ENCODE data around the gene GRAP. TPM values are rescaled to one million over a fixed set of nuclear protein-coding genes. Genes with fewer than 3 reads are reported as not detected.

The GRAP gene
- total and polyA plus RNA-seq, 2 experiments from 2014 or later, result 0.54 TPM; not detected in 1

DNA sequence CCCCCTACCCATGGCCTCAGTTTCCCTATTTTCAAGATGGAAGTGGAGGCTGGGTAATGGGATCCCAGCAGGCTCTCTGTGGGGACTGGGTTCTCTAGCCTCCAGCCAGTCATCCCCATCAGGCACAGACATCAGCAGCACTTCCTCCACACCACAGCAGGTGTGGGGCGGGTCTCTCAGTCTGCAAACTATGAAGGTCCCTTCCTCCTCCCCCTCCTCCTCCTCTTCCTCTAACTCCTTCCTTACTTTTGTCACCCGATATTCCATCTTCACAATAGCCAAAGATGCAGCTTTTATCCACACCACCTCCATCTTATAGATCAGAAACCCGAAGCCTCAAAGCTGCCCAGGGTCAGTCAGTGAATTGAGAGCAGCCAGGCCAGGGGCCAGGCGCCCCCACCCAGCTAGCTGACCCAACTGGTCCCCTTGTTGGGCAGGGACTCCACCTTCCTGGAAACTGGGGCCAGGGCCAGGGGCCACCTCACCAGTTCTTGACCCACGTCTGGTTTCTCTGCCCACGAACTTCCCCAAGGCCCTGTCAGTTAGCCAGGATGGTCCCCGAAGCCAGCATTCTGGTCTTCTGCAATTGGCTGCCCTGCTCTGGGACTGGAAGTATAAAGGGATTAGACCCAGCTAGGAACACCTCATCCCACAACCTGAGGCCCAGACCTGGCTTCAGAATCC, 44.7 kb downstream of the GRAP start:
- Histone ChIP-seq H3K36me3 (replicated peaks; ENCODE audit: insufficient read depth, low read depth) (no peaks in the 10 kb centered on the region), H4K20me1 (ENCODE audit: insufficient read depth, poor library complexity, severe bottlenecking) (peaks cover 25% of the 10 kb centered on the region), H3K9me2 (replicated peaks; ENCODE audit: insufficient read depth) (no peaks in the 10 kb centered on the region), H2AFZ (no peak overlapping the region), H3K27me3 (no peaks in the 10 kb centered on the region), H3K79me2 (peaks cover 60% of the 10 kb centered on the region), H3K4me1 (ENCODE audit: insufficient read depth) (peaks cover 35% of the 10 kb centered on the region), H3K9me3 (ENCODE audit: low read depth) (no peaks in the 10 kb centered on the region), H3K27ac (peak overlapping the region; percentile 86), H3K4me3 (no peak overlapping the region), H3K4me2 (peak overlapping the region; percentile 97)
- DNase-seq (ENCODE audit: low spot score), result no peak
- TF ChIP-seq EZH2 (IDR thresholded peaks at IDR 0.05; ENCODE audit: borderline replicate concordance) (no peak), EZH2phosphoT487 (IDR thresholded peaks at IDR 0.05; ENCODE audit: low read depth, severe bottlenecking, unreplicated experiment) (no peak)
- TF ChIP-seq, protein P1, sequence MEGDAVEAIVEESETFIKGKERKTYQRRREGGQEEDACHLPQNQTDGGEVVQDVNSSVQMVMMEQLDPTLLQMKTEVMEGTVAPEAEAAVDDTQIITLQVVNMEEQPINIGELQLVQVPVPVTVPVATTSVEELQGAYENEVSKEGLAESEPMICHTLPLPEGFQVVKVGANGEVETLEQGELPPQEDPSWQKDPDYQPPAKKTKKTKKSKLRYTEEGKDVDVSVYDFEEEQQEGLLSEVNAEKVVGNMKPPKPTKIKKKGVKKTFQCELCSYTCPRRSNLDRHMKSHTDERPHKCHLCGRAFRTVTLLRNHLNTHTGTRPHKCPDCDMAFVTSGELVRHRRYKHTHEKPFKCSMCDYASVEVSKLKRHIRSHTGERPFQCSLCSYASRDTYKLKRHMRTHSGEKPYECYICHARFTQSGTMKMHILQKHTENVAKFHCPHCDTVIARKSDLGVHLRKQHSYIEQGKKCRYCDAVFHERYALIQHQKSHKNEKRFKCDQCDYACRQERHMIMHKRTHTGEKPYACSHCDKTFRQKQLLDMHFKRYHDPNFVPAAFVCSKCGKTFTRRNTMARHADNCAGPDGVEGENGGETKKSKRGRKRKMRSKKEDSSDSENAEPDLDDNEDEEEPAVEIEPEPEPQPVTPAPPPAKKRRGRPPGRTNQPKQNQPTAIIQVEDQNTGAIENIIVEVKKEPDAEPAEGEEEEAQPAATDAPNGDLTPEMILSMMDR (IDR thresholded peaks at IDR 0.05; ENCODE audit: poor library complexity), result no peak
- 90% methylated on average over 7 of the region's 7 CpGs for WGBS (ENCODE audit: low lambda C conversion rate, missing lambda C conversion rate)

DNA sequence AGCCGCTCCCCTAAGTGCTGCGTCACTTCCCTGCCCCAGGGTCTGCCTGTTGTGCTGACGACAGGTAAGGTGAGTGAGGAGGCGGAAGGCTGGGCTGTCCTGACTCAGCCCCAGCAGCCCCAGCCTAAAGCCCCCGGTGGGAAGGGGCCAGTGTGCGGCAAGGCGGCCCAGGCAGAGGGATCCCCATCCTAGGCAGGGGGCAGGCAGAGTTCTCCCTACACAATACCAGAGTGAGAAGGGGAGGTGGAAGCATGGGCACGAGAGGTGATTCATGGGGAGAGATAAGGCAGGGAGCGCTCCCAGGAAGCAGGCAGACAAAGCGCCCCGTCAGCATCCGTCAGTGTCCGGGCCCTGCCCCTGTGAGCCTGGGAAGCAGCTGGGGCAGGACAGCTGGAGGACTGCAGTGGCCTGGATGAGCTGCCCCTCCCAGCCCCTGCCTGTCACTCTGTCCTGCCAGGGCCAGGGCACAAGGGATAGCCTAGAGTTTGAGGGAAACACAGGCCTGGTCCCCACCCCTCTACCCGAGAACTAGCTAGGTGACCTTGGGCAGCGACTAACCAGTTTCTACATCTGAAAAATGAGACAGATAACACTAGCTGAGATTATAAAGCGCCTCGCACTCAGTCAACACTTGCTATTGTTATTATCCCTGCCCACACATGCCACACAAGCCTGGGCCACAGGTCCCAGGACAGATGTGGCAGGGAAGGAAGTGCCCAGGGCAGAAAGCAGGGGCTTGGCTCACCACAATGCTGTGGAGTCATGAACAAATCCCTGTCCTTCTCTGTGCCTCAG, 46.0 kb downstream of the GRAP start:
- H3K4me2 ChIP-seq, result peak overlapping the region; percentile 97
- TF ChIP-seq EZH2 (IDR thresholded peaks at IDR 0.05; ENCODE audit: borderline replicate concordance) (no peak), EZH2phosphoT487 (IDR thresholded peaks at IDR 0.05; ENCODE audit: low read depth, severe bottlenecking, unreplicated experiment) (no peak)
- TF ChIP-seq, protein P1 (IDR thresholded peaks at IDR 0.05; ENCODE audit: poor library complexity), result no peak
- H3K27me3 ChIP-seq, result no peaks in the 10 kb centered on the region
- H3K9me3 ChIP-seq (ENCODE audit: low read depth), result peaks cover 1% of the 10 kb centered on the region
- no peaks in the 10 kb centered on the region for H3K9me2 ChIP-seq (replicated peaks; ENCODE audit: insufficient read depth)
- peaks cover 35% of the 10 kb centered on the region for H3K4me1 ChIP-seq (ENCODE audit: insufficient read depth)
- H3K4me3 ChIP-seq, result no peak overlapping the region
- peak; percentile 85 for DNase-seq (ENCODE audit: low spot score)
- no peak overlapping the region for H2AFZ ChIP-seq
- H4K20me1 ChIP-seq (ENCODE audit: insufficient read depth, poor library complexity, severe bottlenecking), result peaks cover 25% of the 10 kb centered on the region
- no peaks in the 10 kb centered on the region for H3K36me3 ChIP-seq (replicated peaks; ENCODE audit: insufficient read depth, low read depth)
- WGBS (ENCODE audit: low lambda C conversion rate, missing lambda C conversion rate), result 71% methylated on average over 17 of the region's 17 CpGs
- peak overlapping the region; percentile 86 for H3K27ac ChIP-seq
- peaks cover 73% of the 10 kb centered on the region for H3K79me2 ChIP-seq

DNA sequence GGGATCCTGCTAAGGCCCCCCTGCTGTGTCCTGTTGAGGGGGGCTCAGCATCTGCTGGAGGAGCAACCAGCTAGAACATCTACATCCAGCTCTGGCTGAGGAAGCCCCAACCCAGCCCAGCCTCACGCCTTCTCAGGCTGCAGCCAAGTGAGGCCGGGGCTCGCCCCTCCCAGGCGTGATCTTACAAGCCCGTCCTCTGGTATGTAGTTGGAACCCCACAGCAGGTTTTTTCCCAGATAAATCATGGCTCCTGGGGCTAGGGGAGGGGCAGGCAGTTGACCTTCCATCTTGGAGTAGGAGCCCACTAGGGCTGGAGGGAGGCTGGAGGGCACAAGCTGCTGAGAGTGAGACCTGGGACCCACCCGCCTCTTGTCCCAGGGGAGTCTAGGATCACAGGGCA, 46.8 kb downstream of the GRAP start:
- peaks cover 9% of the 10 kb centered on the region for H3K9me3 ChIP-seq (ENCODE audit: low read depth)
- 83% methylated on average over 6 of the region's 6 CpGs for WGBS (ENCODE audit: low lambda C conversion rate, missing lambda C conversion rate)
- H3K27me3 ChIP-seq, result no peaks in the 10 kb centered on the region
- TF ChIP-seq EZH2phosphoT487 (IDR thresholded peaks at IDR 0.05; ENCODE audit: low read depth, severe bottlenecking, unreplicated experiment) (no peak), EZH2 (IDR thresholded peaks at IDR 0.05; ENCODE audit: borderline replicate concordance) (no peak)
- H3K9me2 ChIP-seq (replicated peaks; ENCODE audit: insufficient read depth), result no peaks in the 10 kb centered on the region
- DNase-seq (ENCODE audit: low spot score), result no peak
- H3K27ac ChIP-seq, result peak overlapping the region; percentile 86
- peaks cover 25% of the 10 kb centered on the region for H4K20me1 ChIP-seq (ENCODE audit: insufficient read depth, poor library complexity, severe bottlenecking)
- H2AFZ ChIP-seq, result no peak overlapping the region
- peak overlapping the region; percentile 97 for H3K4me2 ChIP-seq
- H3K4me1 ChIP-seq (ENCODE audit: insufficient read depth), result peaks cover 32% of the 10 kb centered on the region
- no peak overlapping the region for H3K4me3 ChIP-seq
- H3K36me3 ChIP-seq (replicated peaks; ENCODE audit: insufficient read depth, low read depth), result no peaks in the 10 kb centered on the region
- H3K79me2 ChIP-seq, result peaks cover 81% of the 10 kb centered on the region

DNA sequence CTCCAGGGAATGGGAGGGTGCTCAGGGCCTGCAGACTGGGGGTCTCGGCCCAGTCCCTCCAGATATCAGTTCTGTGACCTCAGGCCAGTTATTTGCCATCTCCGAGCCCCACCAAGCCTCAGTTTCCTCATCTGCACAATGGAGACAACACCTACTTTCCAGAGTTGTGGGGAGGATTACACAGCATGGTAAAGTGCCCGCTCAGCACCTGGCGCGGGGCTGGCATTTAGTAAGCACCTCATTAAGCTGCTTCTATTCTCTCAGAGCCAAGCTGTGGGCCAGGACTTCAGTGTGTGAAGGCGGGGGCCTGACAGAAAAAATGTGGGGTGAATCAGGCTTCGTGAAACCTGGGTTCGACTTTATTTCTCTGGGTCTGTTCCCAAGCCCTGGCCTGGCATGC, 47.4 kb downstream of the GRAP start:
- H4K20me1 ChIP-seq (ENCODE audit: insufficient read depth, poor library complexity, severe bottlenecking), result peaks cover 27% of the 10 kb centered on the region
- TF ChIP-seq EZH2phosphoT487 (IDR thresholded peaks at IDR 0.05; ENCODE audit: low read depth, severe bottlenecking, unreplicated experiment), result no peak
- no peak for TF ChIP-seq EZH2 (IDR thresholded peaks at IDR 0.05; ENCODE audit: borderline replicate concordance)
- TF ChIP-seq, protein P1 (IDR thresholded peaks at IDR 0.05; ENCODE audit: poor library complexity), result no peak

More for the DNA sequence above, 47.4 kb downstream of the GRAP start:
- Histone ChIP-seq H3K4me3 (no peak overlapping the region), H3K27me3 (no peaks in the 10 kb centered on the region), H3K79me2 (peaks cover 86% of the 10 kb centered on the region), H3K9me2 (replicated peaks; ENCODE audit: insufficient read depth) (no peaks in the 10 kb centered on the region), H3K4me2 (no peak overlapping the region), H3K4me1 (ENCODE audit: insufficient read depth) (peaks cover 35% of the 10 kb centered on the region), H3K9me3 (ENCODE audit: low read depth) (peaks cover 10% of the 10 kb centered on the region), H2AFZ (no peak overlapping the region), H3K27ac (peak overlapping the region; percentile 86), H3K36me3 (replicated peaks; ENCODE audit: insufficient read depth, low read depth) (no peaks in the 10 kb centered on the region)
- WGBS (ENCODE audit: low lambda C conversion rate, missing lambda C conversion rate), result over 99% methylated on average over 8 of the region's 8 CpGs
- no peak for DNase-seq (ENCODE audit: low spot score)
